ENCODE results near the gene CDH15.

The CDH15 gene

GRCh38 chr16:89171216-89172170 lies at the start of gene CDH15:
Gene CDH15 (plus strand): TSS chr16:89171748. CDS start chr16:89171832, 84 bp downstream.
- DNase-seq: peak; percentile 96

- DNase-seq: no peak
Observed at GRCh38 chr16:89122322-89122851, 49.2 kb upstream of the CDH15 start.

GRCh38 chr16:89123001-89123830 lies 48.3 kb upstream of the CDH15 start:
- DNase-seq: no peak

GRCh38 chr16:89123831-89124100 lies 47.8 kb upstream of the CDH15 start:
- no peak for DNase-seq

- no peak for DNase-seq
Observed at GRCh38 chr16:89129378-89129777, 42.2 kb upstream of the CDH15 start.

- no peak for DNase-seq
Observed at GRCh38 chr16:89130448-89130847, 41.1 kb upstream of the CDH15 start.

GRCh38 chr16:89131783-89132182 lies 39.8 kb upstream of the CDH15 start:
- DNase-seq: no peak

- no peak for DNase-seq
Observed at GRCh38 chr16:89132194-89133005, 39.1 kb upstream of the CDH15 start.

- no peak for DNase-seq
Observed at GRCh38 chr16:89133457-89134127, 38.0 kb upstream of the CDH15 start.

GRCh38 chr16:89134269-89134668 lies 37.3 kb upstream of the CDH15 start:
- no peak for DNase-seq

GRCh38 chr16:89135166-89135565 lies 36.4 kb upstream of the CDH15 start:
- no peak for DNase-seq

GRCh38 chr16:89135971-89136765 lies 35.4 kb upstream of the CDH15 start:
- no peak for DNase-seq

GRCh38 chr16:89136931-89137330 lies 34.6 kb upstream of the CDH15 start:
- DNase-seq: no peak

- DNase-seq: no peak
Observed at GRCh38 chr16:89137666-89138512, 33.7 kb upstream of the CDH15 start.

GRCh38 chr16:89138513-89138795 lies 33.1 kb upstream of the CDH15 start:
- DNase-seq: no peak

- no peak for DNase-seq
Observed at GRCh38 chr16:89138843-89139520, 32.6 kb upstream of the CDH15 start.

GRCh38 chr16:89139907-89140361 lies 31.6 kb upstream of the CDH15 start:
- DNase-seq: no peak

GRCh38 chr16:89140401-89140800 lies 31.1 kb upstream of the CDH15 start:
- no peak for DNase-seq

- DNase-seq: no peak
Observed at GRCh38 chr16:89140981-89141883, 30.3 kb upstream of the CDH15 start.

Measured in right hindlimb (tissue), 1 donor.